Liver (tissue), 9 donors: ENCODE data around the gene EFCAB11. TPM values are rescaled to one million over a fixed set of nuclear protein-coding genes. Genes with fewer than 3 reads are reported as not detected.

Source experiments
- DNase-seq: peaks from one replicate; pipeline ENCODE4 v3.0.0-alpha.2; 2017; ENCODE audit warnings: low spot score
- H3K27ac ChIP-seq, 2 donors: one replicate each; pipeline ENCODE4 v1.7.0; 2013; ENCODE audit warnings: inconsistent platforms in 2 of 2, low read length in 2 of 2, control low read depth in 1 of 2, low read depth in 1 of 2, mild to moderate bottlenecking in 1 of 2
- H3K27me3 ChIP-seq, 4 donors: one replicate each; pipeline versions ENCODE4 v1.6.1 to v1.7.0; 2013; ENCODE audit warnings: low read length in 3 of 4, inconsistent platforms in 1 of 4, mild to moderate bottlenecking in 1 of 4, moderate library complexity in 1 of 4; ENCODE audit not compliant: control insufficient read depth in 4 of 4, insufficient read depth in 4 of 4
- H3K36me3 ChIP-seq, 4 donors: one replicate each; pipeline versions ENCODE4 v1.6.1 to v1.7.0; 2013; ENCODE audit warnings: low read length in 3 of 4, mild to moderate bottlenecking in 3 of 4, low read depth in 1 of 4, moderate library complexity in 1 of 4; ENCODE audit not compliant: control insufficient read depth in 4 of 4, insufficient read depth in 3 of 4
- H3K4me1 ChIP-seq, 4 donors: one replicate each; pipeline versions ENCODE4 v1.6.1 to v1.7.0; 2013; ENCODE audit warnings: low read length in 3 of 4, mild to moderate bottlenecking in 3 of 4, moderate library complexity in 1 of 4; ENCODE audit not compliant: control insufficient read depth in 4 of 4, insufficient read depth in 4 of 4
- H3K4me3 ChIP-seq, 3 donors: one replicate each; pipeline versions ENCODE4 v1.6.1 to v1.7.0; 2013; ENCODE audit warnings: low read length in 3 of 3, control low read depth in 1 of 3, low read depth in 1 of 3, mild to moderate bottlenecking in 1 of 3
- H3K9ac ChIP-seq, 2 donors: one replicate each; pipeline ENCODE4 v1.7.0; 2013; ENCODE audit warnings: low read length in 2 of 2, mild to moderate bottlenecking in 2 of 2, moderate library complexity in 2 of 2, control low read depth in 1 of 2, low read depth in 1 of 2
- H3K9me3 ChIP-seq, 4 donors: one replicate each; pipeline versions ENCODE4 v1.6.1 to v1.7.0; 2013; ENCODE audit warnings: low read length in 3 of 4; ENCODE audit not compliant: control insufficient read depth in 4 of 4
- EGR1 ChIP-seq, 2 donors: IDR thresholded peaks; 2 replicates each; pipeline ENCODE4 v1.6.1; 2016 to 2018; ENCODE audit warnings: antibody characterized with exemption in 2 of 2, low read depth in 2 of 2
- FOXA1 ChIP-seq: IDR thresholded peaks from 2 replicates; pipeline ENCODE4 v1.6.1; 2016; ENCODE audit warnings: antibody characterized with exemption
- FOXA2 ChIP-seq: IDR thresholded peaks from 2 replicates; pipeline ENCODE4 v1.6.1; 2016; ENCODE audit warnings: antibody characterized with exemption
- GABPA ChIP-seq, 2 donors: IDR thresholded peaks in 1 of 2; conservative IDR thresholded peaks in 1 of 2; 2 replicates each; pipeline ENCODE4 v1.6.1; 2016; ENCODE audit warnings: antibody characterized with exemption in 2 of 2, mild to moderate bottlenecking in 1 of 2, moderate library complexity in 1 of 2
- HNF4A ChIP-seq, 2 donors: conservative IDR thresholded peaks; 2 replicates each; pipeline ENCODE4 v1.6.1; 2016; ENCODE audit warnings: antibody characterized with exemption in 2 of 2, mild to moderate bottlenecking in 2 of 2
- HNF4G ChIP-seq: IDR thresholded peaks from 2 replicates; pipeline ENCODE4 v1.6.1; 2016; ENCODE audit warnings: antibody characterized with exemption
- JUND ChIP-seq, 2 donors: IDR thresholded peaks; 2 replicates each; pipeline ENCODE4 v1.6.1; 2016; ENCODE audit warnings: antibody characterized with exemption in 2 of 2
- NR2F2 ChIP-seq: IDR thresholded peaks from 2 replicates; pipeline ENCODE4 v1.6.1; 2016; ENCODE audit warnings: antibody characterized with exemption
- RAD21 ChIP-seq, 2 donors: IDR thresholded peaks; 2 replicates each; pipeline ENCODE4 v1.6.1; 2016; ENCODE audit warnings: antibody characterized with exemption in 2 of 2, mild to moderate bottlenecking in 2 of 2
- RXRA ChIP-seq, 2 donors: IDR thresholded peaks; 2 replicates each; pipeline ENCODE4 v1.6.1; 2017 to 2018; ENCODE audit warnings: antibody characterized with exemption in 2 of 2, mild to moderate bottlenecking in 1 of 2
- SP1 ChIP-seq: IDR thresholded peaks from 2 replicates; pipeline ENCODE4 v1.6.1; 2018; ENCODE audit warnings: antibody characterized with exemption, mild to moderate bottlenecking
- TAF1 ChIP-seq: conservative IDR thresholded peaks from 2 replicates; pipeline ENCODE4 v1.6.1; 2016; ENCODE audit warnings: antibody characterized with exemption, mild to moderate bottlenecking
- YY1 ChIP-seq: IDR thresholded peaks from 2 replicates; pipeline ENCODE4 v1.6.1; 2016; ENCODE audit warnings: antibody characterized with exemption, mild to moderate bottlenecking
- WGBS: extraction: QIAGEN DNeasy Blood & Tissue Kit; methylation state at CpG from one replicate; pipeline ENCODE4 v1.1.7; 2013; 5-methylcytosine and 5-hydroxymethylcytosine counted together
- polyA plus RNA-seq, 2 donors: library from polyadenylated mRNA; stranded (reverse) in 1 of 2; unstranded in 1 of 2; fragments of 200-250 nt in 1 of 2; fragments of >200 nt in 1 of 2; fragmentation: Nextera tagmentation in 1 of 2; extraction: Ambion mirVana in 1 of 2; gene quantifications; one replicate each; pipeline versions ENCODE4 v1.2.1 to v1.2.3, GENCODE V29; 2013 to 2015
- total RNA-seq, 2 donors: library from RNA; depleted of rRNA; stranded (reverse); fragments of >200 nt; gene quantifications; one replicate each; pipeline ENCODE4 v1.2.3, GENCODE V29; 2014
- TF ChIP-seq, protein P1 (sequence below): IDR thresholded peaks from 2 replicates; pipeline ENCODE4 v1.6.1; 2016; ENCODE audit warnings: antibody characterized with exemption, mild to moderate bottlenecking
- TF ChIP-seq, protein P2 (sequence below): IDR thresholded peaks from 2 replicates; pipeline ENCODE4 v1.6.1; 2016; ENCODE audit warnings: antibody characterized with exemption
- TF ChIP-seq, protein P3 (sequence below): IDR thresholded peaks from 2 replicates; pipeline ENCODE4 v1.6.1; 2016; ENCODE audit warnings: antibody characterized with exemption
- TF ChIP-seq, protein P4 (sequence below): fragments of 150-350 bp; IDR thresholded peaks from 2 replicates; pipeline ENCODE4 v1.5.1; 2017; ENCODE audit warnings: improper control_type of control experiment, low read depth, low read length; ENCODE audit not compliant: missing input control
- TF ChIP-seq, protein P5 (sequence below): IDR thresholded peaks from 2 replicates; pipeline ENCODE4 v1.6.1; 2016; ENCODE audit warnings: antibody characterized with exemption
- donor health status: healthy.
- donor health status: healthy.
- donor health status: healthy.
- donor health status: healthy.
- donor health status: healthy.

The EFCAB11 gene
- total and polyA plus RNA-seq, 4 donors: 2.1 to 4.7 (median 3.4) TPM

DNA sequence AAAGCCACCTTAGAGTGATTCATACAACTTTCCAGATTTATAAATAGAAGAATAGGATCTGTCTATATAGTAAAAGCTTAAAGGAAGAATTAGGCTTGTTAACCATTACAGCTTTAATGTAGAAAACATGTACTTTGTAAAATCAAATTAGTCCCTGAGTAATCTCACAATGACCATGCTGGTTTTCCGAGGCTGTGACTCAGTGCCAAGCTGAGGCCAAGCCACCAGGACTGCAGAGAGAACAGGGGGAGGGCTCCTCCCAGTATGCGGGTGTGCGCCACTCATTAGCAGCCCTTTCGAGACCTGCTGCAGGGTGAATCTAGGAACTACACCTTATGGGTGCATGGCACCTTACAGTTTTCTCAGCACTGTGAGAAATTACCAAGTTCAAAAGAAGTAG is 167.0 kb downstream of the EFCAB11 start:
- no peaks in the 10 kb centered on the region for H3K36me3 ChIP-seq
- TF ChIP-seq SP1: no peak
- TF ChIP-seq, protein P1, sequence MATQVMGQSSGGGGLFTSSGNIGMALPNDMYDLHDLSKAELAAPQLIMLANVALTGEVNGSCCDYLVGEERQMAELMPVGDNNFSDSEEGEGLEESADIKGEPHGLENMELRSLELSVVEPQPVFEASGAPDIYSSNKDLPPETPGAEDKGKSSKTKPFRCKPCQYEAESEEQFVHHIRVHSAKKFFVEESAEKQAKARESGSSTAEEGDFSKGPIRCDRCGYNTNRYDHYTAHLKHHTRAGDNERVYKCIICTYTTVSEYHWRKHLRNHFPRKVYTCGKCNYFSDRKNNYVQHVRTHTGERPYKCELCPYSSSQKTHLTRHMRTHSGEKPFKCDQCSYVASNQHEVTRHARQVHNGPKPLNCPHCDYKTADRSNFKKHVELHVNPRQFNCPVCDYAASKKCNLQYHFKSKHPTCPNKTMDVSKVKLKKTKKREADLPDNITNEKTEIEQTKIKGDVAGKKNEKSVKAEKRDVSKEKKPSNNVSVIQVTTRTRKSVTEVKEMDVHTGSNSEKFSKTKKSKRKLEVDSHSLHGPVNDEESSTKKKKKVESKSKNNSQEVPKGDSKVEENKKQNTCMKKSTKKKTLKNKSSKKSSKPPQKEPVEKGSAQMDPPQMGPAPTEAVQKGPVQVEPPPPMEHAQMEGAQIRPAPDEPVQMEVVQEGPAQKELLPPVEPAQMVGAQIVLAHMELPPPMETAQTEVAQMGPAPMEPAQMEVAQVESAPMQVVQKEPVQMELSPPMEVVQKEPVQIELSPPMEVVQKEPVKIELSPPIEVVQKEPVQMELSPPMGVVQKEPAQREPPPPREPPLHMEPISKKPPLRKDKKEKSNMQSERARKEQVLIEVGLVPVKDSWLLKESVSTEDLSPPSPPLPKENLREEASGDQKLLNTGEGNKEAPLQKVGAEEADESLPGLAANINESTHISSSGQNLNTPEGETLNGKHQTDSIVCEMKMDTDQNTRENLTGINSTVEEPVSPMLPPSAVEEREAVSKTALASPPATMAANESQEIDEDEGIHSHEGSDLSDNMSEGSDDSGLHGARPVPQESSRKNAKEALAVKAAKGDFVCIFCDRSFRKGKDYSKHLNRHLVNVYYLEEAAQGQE: no peak
- no peak for TF ChIP-seq FOXA2
- TF ChIP-seq, protein P2, sequence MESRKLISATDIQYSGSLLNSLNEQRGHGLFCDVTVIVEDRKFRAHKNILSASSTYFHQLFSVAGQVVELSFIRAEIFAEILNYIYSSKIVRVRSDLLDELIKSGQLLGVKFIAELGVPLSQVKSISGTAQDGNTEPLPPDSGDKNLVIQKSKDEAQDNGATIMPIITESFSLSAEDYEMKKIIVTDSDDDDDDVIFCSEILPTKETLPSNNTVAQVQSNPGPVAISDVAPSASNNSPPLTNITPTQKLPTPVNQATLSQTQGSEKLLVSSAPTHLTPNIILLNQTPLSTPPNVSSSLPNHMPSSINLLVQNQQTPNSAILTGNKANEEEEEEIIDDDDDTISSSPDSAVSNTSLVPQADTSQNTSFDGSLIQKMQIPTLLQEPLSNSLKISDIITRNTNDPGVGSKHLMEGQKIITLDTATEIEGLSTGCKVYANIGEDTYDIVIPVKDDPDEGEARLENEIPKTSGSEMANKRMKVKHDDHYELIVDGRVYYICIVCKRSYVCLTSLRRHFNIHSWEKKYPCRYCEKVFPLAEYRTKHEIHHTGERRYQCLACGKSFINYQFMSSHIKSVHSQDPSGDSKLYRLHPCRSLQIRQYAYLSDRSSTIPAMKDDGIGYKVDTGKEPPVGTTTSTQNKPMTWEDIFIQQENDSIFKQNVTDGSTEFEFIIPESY: no peak
- TF ChIP-seq EGR1 (IDR thresholded peaks at IDR 0.05; ENCODE audit: low read depth in 2 of 2): no peak
- no peak for TF ChIP-seq JUND (IDR thresholded peaks at IDR 0.05)
- TF ChIP-seq, protein P3, sequence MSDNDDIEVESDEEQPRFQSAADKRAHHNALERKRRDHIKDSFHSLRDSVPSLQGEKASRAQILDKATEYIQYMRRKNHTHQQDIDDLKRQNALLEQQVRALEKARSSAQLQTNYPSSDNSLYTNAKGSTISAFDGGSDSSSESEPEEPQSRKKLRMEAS: no peak
- TF ChIP-seq NR2F2: no peak
- no peak for TF ChIP-seq GABPA (IDR thresholded peaks at IDR 0.05 in 1 of 2, conservative IDR thresholded peaks at IDR 0.05 in 1 of 2)
- no peak for TF ChIP-seq YY1
- no peak for TF ChIP-seq HNF4G
- TF ChIP-seq HNF4A (conservative IDR thresholded peaks at IDR 0.05): no peak
- TF ChIP-seq, protein P4, sequence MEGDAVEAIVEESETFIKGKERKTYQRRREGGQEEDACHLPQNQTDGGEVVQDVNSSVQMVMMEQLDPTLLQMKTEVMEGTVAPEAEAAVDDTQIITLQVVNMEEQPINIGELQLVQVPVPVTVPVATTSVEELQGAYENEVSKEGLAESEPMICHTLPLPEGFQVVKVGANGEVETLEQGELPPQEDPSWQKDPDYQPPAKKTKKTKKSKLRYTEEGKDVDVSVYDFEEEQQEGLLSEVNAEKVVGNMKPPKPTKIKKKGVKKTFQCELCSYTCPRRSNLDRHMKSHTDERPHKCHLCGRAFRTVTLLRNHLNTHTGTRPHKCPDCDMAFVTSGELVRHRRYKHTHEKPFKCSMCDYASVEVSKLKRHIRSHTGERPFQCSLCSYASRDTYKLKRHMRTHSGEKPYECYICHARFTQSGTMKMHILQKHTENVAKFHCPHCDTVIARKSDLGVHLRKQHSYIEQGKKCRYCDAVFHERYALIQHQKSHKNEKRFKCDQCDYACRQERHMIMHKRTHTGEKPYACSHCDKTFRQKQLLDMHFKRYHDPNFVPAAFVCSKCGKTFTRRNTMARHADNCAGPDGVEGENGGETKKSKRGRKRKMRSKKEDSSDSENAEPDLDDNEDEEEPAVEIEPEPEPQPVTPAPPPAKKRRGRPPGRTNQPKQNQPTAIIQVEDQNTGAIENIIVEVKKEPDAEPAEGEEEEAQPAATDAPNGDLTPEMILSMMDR: no peak
- TF ChIP-seq RXRA (IDR thresholded peaks at IDR 0.05): no peak
- TF ChIP-seq FOXA1: no peak
- TF ChIP-seq RAD21 (IDR thresholded peaks at IDR 0.05): no peak
- TF ChIP-seq, protein P5, sequence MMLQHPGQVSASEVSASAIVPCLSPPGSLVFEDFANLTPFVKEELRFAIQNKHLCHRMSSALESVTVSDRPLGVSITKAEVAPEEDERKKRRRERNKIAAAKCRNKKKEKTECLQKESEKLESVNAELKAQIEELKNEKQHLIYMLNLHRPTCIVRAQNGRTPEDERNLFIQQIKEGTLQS: no peak
- no peak for TF ChIP-seq TAF1
- H3K9ac ChIP-seq: no peak overlapping the region
- no peak overlapping the region for H3K4me3 ChIP-seq
- no peak for DNase-seq
- H3K9me3 ChIP-seq: no peaks in the 10 kb centered on the region
- 97% methylated on average over 4 of the region's 4 CpGs for WGBS
- H3K4me1 ChIP-seq: no peaks in the 10 kb centered on the region
- H3K27ac ChIP-seq: no peak overlapping the region
- no peaks in the 10 kb centered on the region for H3K27me3 ChIP-seq

DNA sequence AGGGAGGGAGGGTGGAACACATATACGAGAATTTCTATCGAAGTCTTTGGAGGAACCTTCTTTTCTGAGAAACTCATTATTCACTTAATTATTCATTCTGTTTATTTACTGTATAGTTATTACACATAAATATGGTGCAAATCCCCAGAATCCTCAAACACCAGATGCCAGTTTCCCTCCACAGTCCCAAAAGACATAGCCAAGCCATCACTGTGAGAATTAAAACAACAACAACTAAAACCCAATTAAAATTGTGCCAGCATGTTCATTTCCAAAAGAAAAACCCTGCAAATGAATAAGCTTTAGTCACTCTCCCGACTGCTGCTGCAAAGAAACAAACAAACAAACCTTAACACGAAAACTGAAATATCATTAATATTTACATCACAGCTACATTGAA is 173.5 kb downstream of the EFCAB11 start:
- Histone ChIP-seq H3K4me3 (no peak overlapping the region), H3K36me3 (no peaks in the 10 kb centered on the region)
- DNase-seq: no peak

More for the DNA sequence above, 173.5 kb downstream of the EFCAB11 start:
- WGBS: 92% methylated on average over 4 of the region's 4 CpGs
- Histone ChIP-seq H3K27me3 (no peaks in the 10 kb centered on the region), H3K9me3 (no peaks in the 10 kb centered on the region), H3K9ac (no peak overlapping the region), H3K4me1 (no peaks in the 10 kb centered on the region), H3K27ac (no peak overlapping the region)
- TF ChIP-seq GABPA (IDR thresholded peaks at IDR 0.05 in 1 of 2, conservative IDR thresholded peaks at IDR 0.05 in 1 of 2): no peak
